Type B pancreatic cell (in vitro differentiated cells): ENCODE results near the gene SPATA21. TPM values are rescaled to one million over a fixed set of nuclear protein-coding genes. Genes with fewer than 3 reads are reported as not detected.

Experiments
- DNase-seq: peaks from one replicate; pipeline ENCODE4 v3.0.0; 2021; ENCODE audit warnings: mixed read lengths; ENCODE audit not compliant: unreplicated experiment; ENCODE audit errors: extremely low spot score
- H3K27ac Mint-ChIP-seq: 2 replicates; pipeline ENCODE4 v1.8.0; 2021; ENCODE audit warnings: mild to moderate bottlenecking, mixed read lengths
- H3K27me3 Mint-ChIP-seq: 2 replicates; pipeline ENCODE4 v1.8.0; 2021; ENCODE audit warnings: mixed read lengths
- H3K36me3 Mint-ChIP-seq: 2 replicates; pipeline ENCODE4 v1.8.0; 2021; ENCODE audit warnings: mixed read lengths
- H3K4me1 Mint-ChIP-seq: one replicate; pipeline ENCODE4 v1.8.0; 2021; ENCODE audit warnings: mixed read lengths; ENCODE audit not compliant: unreplicated experiment
- H3K4me3 Mint-ChIP-seq: 2 replicates; pipeline ENCODE4 v1.8.0; 2021; ENCODE audit warnings: mild to moderate bottlenecking, mixed read lengths
- H3K9me3 Mint-ChIP-seq: 2 replicates; pipeline ENCODE4 v1.8.0; 2021; ENCODE audit warnings: mixed read lengths
- total RNA-seq: library from RNA; stranded (reverse); gene quantifications from 2 replicates; pipeline ENCODE4 v1.2.1, GENCODE V29; 2021; ENCODE audit warnings: low replicate concordance
- TF ChIP-seq, protein P1 (sequence below): fragments of 200-600 bp; sonication (generic); conservative IDR thresholded peaks from 2 replicates; pipeline ENCODE4 v1.5.0; 2021; ENCODE audit warnings: antibody characterized with exemption, mild to moderate bottlenecking

SPATA21 gene
- total RNA-seq, 1 donor from 2014 or later = not detected

- peaks cover 16% of the 10 kb centered on the region for H3K36me3 Mint-ChIP-seq
- TF ChIP-seq, protein P1, sequence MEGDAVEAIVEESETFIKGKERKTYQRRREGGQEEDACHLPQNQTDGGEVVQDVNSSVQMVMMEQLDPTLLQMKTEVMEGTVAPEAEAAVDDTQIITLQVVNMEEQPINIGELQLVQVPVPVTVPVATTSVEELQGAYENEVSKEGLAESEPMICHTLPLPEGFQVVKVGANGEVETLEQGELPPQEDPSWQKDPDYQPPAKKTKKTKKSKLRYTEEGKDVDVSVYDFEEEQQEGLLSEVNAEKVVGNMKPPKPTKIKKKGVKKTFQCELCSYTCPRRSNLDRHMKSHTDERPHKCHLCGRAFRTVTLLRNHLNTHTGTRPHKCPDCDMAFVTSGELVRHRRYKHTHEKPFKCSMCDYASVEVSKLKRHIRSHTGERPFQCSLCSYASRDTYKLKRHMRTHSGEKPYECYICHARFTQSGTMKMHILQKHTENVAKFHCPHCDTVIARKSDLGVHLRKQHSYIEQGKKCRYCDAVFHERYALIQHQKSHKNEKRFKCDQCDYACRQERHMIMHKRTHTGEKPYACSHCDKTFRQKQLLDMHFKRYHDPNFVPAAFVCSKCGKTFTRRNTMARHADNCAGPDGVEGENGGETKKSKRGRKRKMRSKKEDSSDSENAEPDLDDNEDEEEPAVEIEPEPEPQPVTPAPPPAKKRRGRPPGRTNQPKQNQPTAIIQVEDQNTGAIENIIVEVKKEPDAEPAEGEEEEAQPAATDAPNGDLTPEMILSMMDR = no peak
- no peaks in the 10 kb centered on the region for H3K27me3 Mint-ChIP-seq
- DNase-seq = no peak
- H3K27ac Mint-ChIP-seq = no peak overlapping the region
- H3K4me1 Mint-ChIP-seq = peaks cover 28% of the 10 kb centered on the region
- no peaks in the 10 kb centered on the region for H3K9me3 Mint-ChIP-seq
- H3K4me3 Mint-ChIP-seq = no peak overlapping the region
Observed at GRCh38 chr1:16392740-16393569, 44.3 kb downstream of the SPATA21 start.

GRCh38 chr1:16391411-16391810, 45.8 kb downstream of the SPATA21 start:
- TF ChIP-seq, protein P1 = no peak
- no peak for DNase-seq
- Mint-ChIP-seq H3K9me3 (no peaks in the 10 kb centered on the region), H3K4me1 (peaks cover 40% of the 10 kb centered on the region), H3K36me3 (peaks cover 16% of the 10 kb centered on the region), H3K27me3 (no peaks in the 10 kb centered on the region), H3K27ac (no peak overlapping the region), H3K4me3 (no peak overlapping the region)

- no peak for DNase-seq
- peaks cover 54% of the 10 kb centered on the region for H3K4me1 Mint-ChIP-seq
- no peaks in the 10 kb centered on the region for H3K27me3 Mint-ChIP-seq
- H3K36me3 Mint-ChIP-seq = peaks cover 14% of the 10 kb centered on the region
- TF ChIP-seq, protein P1 = no peak
- H3K4me3 Mint-ChIP-seq = peak overlapping the region; percentile 11
- no peaks in the 10 kb centered on the region for H3K9me3 Mint-ChIP-seq
- H3K27ac Mint-ChIP-seq = peak overlapping the region; percentile 57
Observed at GRCh38 chr1:16387201-16388188, 49.7 kb downstream of the SPATA21 start.

GRCh38 chr1:16386454-16387113, 50.6 kb downstream of the SPATA21 start:
- Mint-ChIP-seq H3K4me3 (no peak overlapping the region), H3K4me1 (peaks cover 47% of the 10 kb centered on the region), H3K27me3 (no peaks in the 10 kb centered on the region), H3K27ac (peak overlapping the region; percentile 57), H3K36me3 (peaks cover 11% of the 10 kb centered on the region), H3K9me3 (no peaks in the 10 kb centered on the region)
- TF ChIP-seq, protein P1 = no peak
- DNase-seq = no peak
